GM06990 (cell line): ENCODE results near the gene MYL10.

Source experiments
- DNase-seq: peaks from one replicate; pipeline ENCODE4 v3.0.0-alpha.2; 2011; ENCODE audit not compliant: insufficient read length; ENCODE audit errors: extremely low read depth
- H3K27me3 ChIP-seq: replicated peaks from 2 replicates; pipeline ENCODE4 v1.6.0; 2011; ENCODE audit warnings: low read length; ENCODE audit not compliant: control insufficient read depth, insufficient read depth
- H3K36me3 ChIP-seq: 2 replicates; pipeline ENCODE4 v1.5.1; 2011; ENCODE audit warnings: low read length; ENCODE audit not compliant: control insufficient read depth, insufficient read depth
- H3K4me3 ChIP-seq: replicated peaks from 2 replicates; pipeline ENCODE4 v1.5.1; 2011; ENCODE audit warnings: low read depth, mild to moderate bottlenecking, control low read depth, low read length
- CTCF ChIP-seq: IDR thresholded peaks from 2 replicates; pipeline ENCODE4 v1.5.1; 2011; ENCODE audit warnings: low read length, control low read depth, mild to moderate bottlenecking, inconsistent platforms; ENCODE audit not compliant: insufficient read depth, poor library complexity, severe bottlenecking

MYL10 gene

GRCh38 chr7:101617451-101618206 is 11.5 kb downstream of the MYL10 start:
- no peak for TF ChIP-seq CTCF
- Histone ChIP-seq H3K27me3 (no peaks in the 10 kb centered on the region; the same call in none of the 2 replicates), H3K36me3 (no peaks in the 10 kb centered on the region), H3K4me3 (no peak overlapping the region)
- no peak for DNase-seq

GRCh38 chr7:101615446-101615845 is 13.7 kb downstream of the MYL10 start:
- no peaks in the 10 kb centered on the region for H3K36me3 ChIP-seq
- no peak for DNase-seq
- H3K4me3 ChIP-seq = no peak overlapping the region
- TF ChIP-seq CTCF = no peak
- no peaks in the 10 kb centered on the region; the same call in none of the 2 replicates for H3K27me3 ChIP-seq

GRCh38 chr7:101614939-101615302 is 14.2 kb downstream of the MYL10 start:
- Histone ChIP-seq H3K27me3 (no peaks in the 10 kb centered on the region; the same call in none of the 2 replicates), H3K36me3 (no peaks in the 10 kb centered on the region), H3K4me3 (no peak overlapping the region)
- no peak for DNase-seq
- no peak for TF ChIP-seq CTCF

GRCh38 chr7:101614098-101614938 is 14.8 kb downstream of the MYL10 start:
- no peak overlapping the region for H3K4me3 ChIP-seq
- no peak for DNase-seq
- H3K36me3 ChIP-seq = no peaks in the 10 kb centered on the region
- no peaks in the 10 kb centered on the region; the same call in none of the 2 replicates for H3K27me3 ChIP-seq
- no peak for TF ChIP-seq CTCF

GRCh38 chr7:101612885-101613515 is 16.1 kb downstream of the MYL10 start:
- no peaks in the 10 kb centered on the region; the same call in none of the 2 replicates for H3K27me3 ChIP-seq
- H3K4me3 ChIP-seq = no peak overlapping the region
- DNase-seq = no peak
- H3K36me3 ChIP-seq = no peaks in the 10 kb centered on the region
- TF ChIP-seq CTCF = no peak
